C4-2B (cell line): ENCODE results near the gene AZIN2.
"Not testable (repeated sequence)": the region's sequence is repeated elsewhere in the genome, so short reads cannot be mapped to it uniquely, and the experiment has no call there.

Experiments
- H3K27ac ChIP-seq: fragments of 450-650 bp; 2 replicates; pipeline ENCODE4 v1.5.1; 2017
- CTCF ChIP-seq: fragments of 450-650 bp; conservative IDR thresholded peaks from 2 replicates; pipeline ENCODE4 v1.5.1; 2017; ENCODE audit warnings: mild to moderate bottlenecking
- ZFX ChIP-seq: fragments of 450-650 bp; IDR thresholded peaks from 2 replicates; pipeline ENCODE4 v1.6.1; 2017

The AZIN2 gene

GRCh38 chr1:33127001-33127823 is 46.3 kb downstream of the AZIN2 start:
- no peak for TF ChIP-seq ZFX
- peak; percentile 99 for TF ChIP-seq CTCF
- H3K27ac ChIP-seq, result peak overlapping the region; percentile 89

GRCh38 chr1:33128781-33129180 is 47.8 kb downstream of the AZIN2 start:
- no peak overlapping the region for H3K27ac ChIP-seq

GRCh38 chr1:33130297-33130696 is 49.3 kb downstream of the AZIN2 start:
- H3K27ac ChIP-seq, result no peak overlapping the region
- TF ChIP-seq ZFX (no peak), CTCF (no peak)

More at GRCh38 chr1:33128781-33129180, 47.8 kb downstream of the AZIN2 start:
- TF ChIP-seq ZFX (no peak), CTCF (no peak)

GRCh38 chr1:33131191-33131590 is 50.2 kb downstream of the AZIN2 start:
- TF ChIP-seq CTCF, result no peak
- TF ChIP-seq ZFX, result no peak
- no peak overlapping the region for H3K27ac ChIP-seq

GRCh38 chr1:33132549-33132948 is 51.6 kb downstream of the AZIN2 start:
- TF ChIP-seq ZFX (no peak), CTCF (no peak)
- no peak overlapping the region for H3K27ac ChIP-seq

GRCh38 chr1:33133478-33134105 is 52.6 kb downstream of the AZIN2 start:
- no peak for TF ChIP-seq ZFX
- TF ChIP-seq CTCF, result no peak

GRCh38 chr1:33136041-33136440 is 55.1 kb downstream of the AZIN2 start:
- not testable (repeated sequence) for H3K27ac ChIP-seq

More at GRCh38 chr1:33133478-33134105, 52.6 kb downstream of the AZIN2 start:
- H3K27ac ChIP-seq, result no peak overlapping the region

GRCh38 chr1:33137800-33138199 is 56.8 kb downstream of the AZIN2 start:
- no peak overlapping the region for H3K27ac ChIP-seq
- no peak for TF ChIP-seq ZFX
- TF ChIP-seq CTCF, result no peak; the same call in 1 of the 2 replicates
